ENCODE results near the gene AGAP1. TPM values are rescaled to one million over a fixed set of nuclear protein-coding genes. Genes with fewer than 3 reads are reported as not detected.

AGAP1 gene
- total RNA-seq, 1 experiment from 2014 or later, result 25.8 TPM

DNA sequence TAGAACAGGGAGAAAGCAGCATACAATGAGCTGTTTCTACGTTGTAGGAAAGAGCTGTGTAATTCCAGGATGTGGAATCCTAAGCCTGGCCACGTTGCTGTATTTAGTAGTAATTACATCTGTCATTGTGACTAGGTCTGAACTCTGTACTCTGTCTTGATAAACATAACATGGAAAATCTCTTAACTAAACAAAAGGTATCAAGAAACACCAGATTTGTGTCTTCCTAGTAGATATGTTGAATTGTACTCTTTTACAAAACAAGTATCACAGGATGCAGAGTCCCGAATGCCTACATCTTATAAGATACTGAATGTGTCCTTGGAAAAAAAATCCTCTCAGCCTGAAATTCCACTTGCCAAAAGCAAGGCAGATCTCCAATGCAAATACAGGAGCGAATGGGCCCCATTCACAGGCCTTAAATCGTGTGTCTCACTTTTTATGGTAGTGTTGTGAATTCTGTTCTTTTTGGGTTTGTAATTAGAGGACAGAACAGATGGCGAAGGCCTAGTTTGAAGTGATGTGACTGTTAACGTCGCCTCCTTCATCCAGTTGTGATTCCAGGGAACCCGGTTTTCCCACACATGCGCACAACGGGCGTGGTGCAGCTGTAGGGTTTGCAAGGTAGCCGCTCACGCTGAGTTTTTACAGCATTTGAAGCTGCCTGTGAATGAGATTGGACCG, 427.8 kb downstream of the AGAP1 start:
- no peak overlapping the region for H3K23ac ChIP-seq (ENCODE audit: insufficient read length, low read depth, low read length)
- H3K9ac ChIP-seq (ENCODE audit: extremely low read depth, insufficient read length, low read length), result no peak overlapping the region
- H3K79me1 ChIP-seq (ENCODE audit: insufficient read depth, low read depth, low read length, poor library complexity, severe bottlenecking), result no peaks in the 10 kb centered on the region
- no peak overlapping the region for H4K5ac ChIP-seq (ENCODE audit: insufficient read length, low read depth, low read length)
- H4K20me1 ChIP-seq (ENCODE audit: control insufficient read depth, insufficient read depth, insufficient read length), result no peaks in the 10 kb centered on the region
- no peaks in the 10 kb centered on the region; the same call in 1 of the 2 replicates for H3K27me3 Mint-ChIP-seq (ENCODE audit: low read depth)
- H3K4me2 ChIP-seq (ENCODE audit: insufficient read depth, insufficient read length, low read length), result no peak overlapping the region
- no peak overlapping the region for H3K4me3 Mint-ChIP-seq
- H3K79me2 ChIP-seq (ENCODE audit: insufficient read depth, low read length), result no peaks in the 10 kb centered on the region
- DNase-seq, result no peak
- H3K27me3 ChIP-seq (ENCODE audit: insufficient read depth, low read length), result no peaks in the 10 kb centered on the region
- H3K18ac ChIP-seq (ENCODE audit: insufficient read length, low read depth, low read length), result no peak overlapping the region
- no peak overlapping the region for H4K8ac ChIP-seq (replicated peaks; ENCODE audit: insufficient read length, low read depth, low read length)
- TF ChIP-seq, protein P1, sequence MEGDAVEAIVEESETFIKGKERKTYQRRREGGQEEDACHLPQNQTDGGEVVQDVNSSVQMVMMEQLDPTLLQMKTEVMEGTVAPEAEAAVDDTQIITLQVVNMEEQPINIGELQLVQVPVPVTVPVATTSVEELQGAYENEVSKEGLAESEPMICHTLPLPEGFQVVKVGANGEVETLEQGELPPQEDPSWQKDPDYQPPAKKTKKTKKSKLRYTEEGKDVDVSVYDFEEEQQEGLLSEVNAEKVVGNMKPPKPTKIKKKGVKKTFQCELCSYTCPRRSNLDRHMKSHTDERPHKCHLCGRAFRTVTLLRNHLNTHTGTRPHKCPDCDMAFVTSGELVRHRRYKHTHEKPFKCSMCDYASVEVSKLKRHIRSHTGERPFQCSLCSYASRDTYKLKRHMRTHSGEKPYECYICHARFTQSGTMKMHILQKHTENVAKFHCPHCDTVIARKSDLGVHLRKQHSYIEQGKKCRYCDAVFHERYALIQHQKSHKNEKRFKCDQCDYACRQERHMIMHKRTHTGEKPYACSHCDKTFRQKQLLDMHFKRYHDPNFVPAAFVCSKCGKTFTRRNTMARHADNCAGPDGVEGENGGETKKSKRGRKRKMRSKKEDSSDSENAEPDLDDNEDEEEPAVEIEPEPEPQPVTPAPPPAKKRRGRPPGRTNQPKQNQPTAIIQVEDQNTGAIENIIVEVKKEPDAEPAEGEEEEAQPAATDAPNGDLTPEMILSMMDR (conservative IDR thresholded peaks at IDR 0.05), result no peak
- H3K23me2 ChIP-seq (ENCODE audit: insufficient read length, low read depth, low read length, poor library complexity, severe bottlenecking), result no peaks in the 10 kb centered on the region
- H3K9me3 Mint-ChIP-seq, result no peaks in the 10 kb centered on the region
- H3K56ac ChIP-seq (ENCODE audit: insufficient read length, low read depth, low read length), result no peak overlapping the region
- no peak overlapping the region for H2BK15ac ChIP-seq (ENCODE audit: low read depth, low read length)
- H3K27ac Mint-ChIP-seq, result no peak overlapping the region
- H2BK5ac ChIP-seq (ENCODE audit: insufficient read length, low read length), result no peak overlapping the region
- peaks cover 0 to 2% (median 0%) of the 10 kb centered on the region in 3 experiments; a peak in 1 of 7 replicates for H3K36me3 Mint-ChIP-seq (ENCODE audit: insufficient read depth in 1 of 3, low read depth in 3 of 3)
- no peak overlapping the region for H2BK20ac ChIP-seq (ENCODE audit: low read depth, low read length, poor library complexity, severe bottlenecking)
- no peak overlapping the region for H2BK120ac ChIP-seq (ENCODE audit: low read depth, low read length, poor library complexity, severe bottlenecking)
- 0 out of 2 replicates have a peak, but pooled peaks cover 2% of the 10 kb centered on the region for H3K4me1 ChIP-seq (ENCODE audit: insufficient read depth, low read length)
- H2AK5ac ChIP-seq (ENCODE audit: insufficient read length, low read length), result no peak overlapping the region
- WGBS (ENCODE audit: extremely low coverage, insufficient read length, low lambda C conversion rate), result no CpG with 5 or more reads among the region's 15 CpGs
- H4K91ac ChIP-seq (ENCODE audit: insufficient read length, low read depth, low read length), result no peak overlapping the region
- no peak overlapping the region for H3K14ac ChIP-seq (ENCODE audit: insufficient read depth, low read length)
- no peak overlapping the region for H3K4ac ChIP-seq (ENCODE audit: low read depth, low read length)
- no peak overlapping the region for H2BK12ac ChIP-seq (ENCODE audit: insufficient read length, low read depth, low read length)
- H3K27ac ChIP-seq (ENCODE audit: insufficient read length, low read depth, low read length), result no peak overlapping the region
- H3K9me3 ChIP-seq (ENCODE audit: control insufficient read depth, low read depth, low read length), result no peaks in the 10 kb centered on the region
- no peak overlapping the region for H3T11ph ChIP-seq (ENCODE audit: low read length)
- H2AFZ ChIP-seq (ENCODE audit: low read length), result no peak overlapping the region
- H3K4me1 Mint-ChIP-seq, result peaks cover 15% of the 10 kb centered on the region in 2 experiments

Data from H9 (cell line).